Keratinocyte (primary cell): ENCODE measurements around the gene TOX2.

Source experiments
- EZH2 ChIP-seq: IDR thresholded peaks from one replicate; pipeline ENCODE4 v1.6.1; 2012; ENCODE audit warnings: inconsistent platforms, mild to moderate bottlenecking, low read length, moderate library complexity
- TF ChIP-seq, protein P1 (sequence below), 3 experiments: IDR thresholded peaks in 1 of 3; conservative IDR thresholded peaks in 1 of 3; optimal IDR thresholded peaks in 1 of 3; 2 replicates in 2 of 3; 3 replicates in 1 of 3; pipeline versions ENCODE3 to v1.5.1; 2011; ENCODE audit warnings: low read length in 3 of 3, mild to moderate bottlenecking in 3 of 3, moderate library complexity in 2 of 3, control low read depth in 1 of 3, inconsistent platforms in 1 of 3; ENCODE audit not compliant: insufficient read depth in 2 of 3; ENCODE audit errors: extremely low read depth in 1 of 3

- no peak for TF ChIP-seq EZH2
- TF ChIP-seq, protein P1, sequence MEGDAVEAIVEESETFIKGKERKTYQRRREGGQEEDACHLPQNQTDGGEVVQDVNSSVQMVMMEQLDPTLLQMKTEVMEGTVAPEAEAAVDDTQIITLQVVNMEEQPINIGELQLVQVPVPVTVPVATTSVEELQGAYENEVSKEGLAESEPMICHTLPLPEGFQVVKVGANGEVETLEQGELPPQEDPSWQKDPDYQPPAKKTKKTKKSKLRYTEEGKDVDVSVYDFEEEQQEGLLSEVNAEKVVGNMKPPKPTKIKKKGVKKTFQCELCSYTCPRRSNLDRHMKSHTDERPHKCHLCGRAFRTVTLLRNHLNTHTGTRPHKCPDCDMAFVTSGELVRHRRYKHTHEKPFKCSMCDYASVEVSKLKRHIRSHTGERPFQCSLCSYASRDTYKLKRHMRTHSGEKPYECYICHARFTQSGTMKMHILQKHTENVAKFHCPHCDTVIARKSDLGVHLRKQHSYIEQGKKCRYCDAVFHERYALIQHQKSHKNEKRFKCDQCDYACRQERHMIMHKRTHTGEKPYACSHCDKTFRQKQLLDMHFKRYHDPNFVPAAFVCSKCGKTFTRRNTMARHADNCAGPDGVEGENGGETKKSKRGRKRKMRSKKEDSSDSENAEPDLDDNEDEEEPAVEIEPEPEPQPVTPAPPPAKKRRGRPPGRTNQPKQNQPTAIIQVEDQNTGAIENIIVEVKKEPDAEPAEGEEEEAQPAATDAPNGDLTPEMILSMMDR (optimal IDR thresholded peaks at IDR 0.05 in 1 of 3, IDR thresholded peaks at IDR 0.05 in 1 of 3, conservative IDR thresholded peaks at IDR 0.05 in 1 of 3; ENCODE audit: extremely low read depth in 1 of 3, insufficient read depth in 2 of 3, low read length in 3 of 3) = no peak
Observed at GRCh38 chr20:43963233-43963632, 48.6 kb downstream of the TOX2 start.
